GM19463 (cell line): Measurements from ENCODE around the gene SPATA31D4.

ENCODE experiments used
- ATAC-seq: cut with Tn5 transposase; IDR thresholded peaks from one replicate; pipeline ENCODE4 v1.9.1; 2021; ENCODE audit warnings: mild to moderate bottlenecking, moderate library complexity; ENCODE audit not compliant: unreplicated experiment

SPATA31D4 gene

GRCh38 chr9:81964218-81965171 is 36.3 kb downstream of the SPATA31D4 start:
- ATAC-seq: peak; percentile 44

GRCh38 chr9:81968026-81968425 is 39.8 kb downstream of the SPATA31D4 start:
- no peak for ATAC-seq

- no peak for ATAC-seq
Observed at GRCh38 chr9:81969971-81970370, 41.7 kb downstream of the SPATA31D4 start.

GRCh38 chr9:81971727-81972126 is 43.5 kb downstream of the SPATA31D4 start:
- ATAC-seq: no peak

GRCh38 chr9:81974764-81975163 is 46.5 kb downstream of the SPATA31D4 start:
- ATAC-seq: no peak

GRCh38 chr9:81976351-81976750 is 48.1 kb downstream of the SPATA31D4 start:
- ATAC-seq: no peak

GRCh38 chr9:81979196-81979595 is 51.0 kb downstream of the SPATA31D4 start:
- ATAC-seq: peak; percentile 90

GRCh38 chr9:81980568-81980967 is 52.3 kb downstream of the SPATA31D4 start:
- ATAC-seq: no peak

GRCh38 chr9:81981883-81982282 is 53.7 kb downstream of the SPATA31D4 start:
- ATAC-seq: no peak
